H9 (cell line): Measurements from ENCODE around the gene TMEM185B. TPM values are rescaled to one million over a fixed set of nuclear protein-coding genes. Genes with fewer than 3 reads are reported as not detected.

Experiments used
- DNase-seq: peaks from one replicate; pipeline ENCODE4 v3.0.0-alpha.2; 2017
- H2AFZ ChIP-seq: one replicate; pipeline ENCODE4 v1.6.1; 2013; ENCODE audit warnings: mild to moderate bottlenecking, low read length, control low read depth, moderate library complexity
- H2AK5ac ChIP-seq: 2 replicates; pipeline ENCODE4 v1.6.1; 2013; ENCODE audit warnings: low read length, control low read depth, mixed read lengths; ENCODE audit not compliant: insufficient read length
- H2BK120ac ChIP-seq: one replicate; pipeline ENCODE4 v1.6.1; 2013; ENCODE audit warnings: low read depth, mild to moderate bottlenecking, low read length, control low read depth, inconsistent platforms; ENCODE audit not compliant: poor library complexity, severe bottlenecking
- H2BK12ac ChIP-seq: 2 replicates; pipeline ENCODE4 v1.6.1; 2013; ENCODE audit warnings: low read length, control low read depth, mixed read lengths, low read depth; ENCODE audit not compliant: insufficient read length
- H2BK15ac ChIP-seq: 2 replicates; pipeline ENCODE4 v1.6.1; 2013; ENCODE audit warnings: low read depth, low read length, control low read depth
- H2BK20ac ChIP-seq: one replicate; pipeline ENCODE4 v1.6.1; 2013; ENCODE audit warnings: low read depth, mild to moderate bottlenecking, low read length, control low read depth, inconsistent platforms; ENCODE audit not compliant: poor library complexity, severe bottlenecking
- H2BK5ac ChIP-seq: 2 replicates; pipeline ENCODE4 v1.6.1; 2013; ENCODE audit warnings: low read length, control low read depth, mixed read lengths; ENCODE audit not compliant: insufficient read length
- H3K14ac ChIP-seq: 2 replicates; pipeline ENCODE4 v1.6.1; 2013; ENCODE audit warnings: low read length, control low read depth; ENCODE audit not compliant: insufficient read depth
- H3K18ac ChIP-seq: 2 replicates; pipeline ENCODE4 v1.6.1; 2013; ENCODE audit warnings: low read depth, mild to moderate bottlenecking, mixed read lengths, low read length, control low read depth; ENCODE audit not compliant: insufficient read length
- H3K23ac ChIP-seq: 2 replicates; pipeline ENCODE4 v1.6.1; 2013; ENCODE audit warnings: low read length, control low read depth, mixed read lengths, low read depth; ENCODE audit not compliant: insufficient read length
- H3K23me2 ChIP-seq: 2 replicates; pipeline ENCODE4 v1.6.1; 2013; ENCODE audit warnings: low read depth, mild to moderate bottlenecking, mixed read lengths, low read length, control low read depth; ENCODE audit not compliant: insufficient read length, poor library complexity, severe bottlenecking
- H3K27ac ChIP-seq: 2 replicates; pipeline ENCODE4 v1.5.1; 2013; ENCODE audit warnings: low read length, control low read depth, mixed read lengths, low read depth; ENCODE audit not compliant: insufficient read length
- H3K27me3 ChIP-seq: 2 replicates; pipeline ENCODE4 v1.6.1; 2013; ENCODE audit warnings: low read length, control low read depth, inconsistent platforms; ENCODE audit not compliant: insufficient read depth
- H3K4ac ChIP-seq: 2 replicates; pipeline ENCODE4 v1.6.1; 2013; ENCODE audit warnings: low read depth, mild to moderate bottlenecking, control low read depth, inconsistent platforms, low read length, moderate library complexity
- H3K4me1 ChIP-seq: 2 replicates; pipeline ENCODE4 v1.6.1; 2013; ENCODE audit warnings: low read length, control low read depth, inconsistent platforms; ENCODE audit not compliant: insufficient read depth
- H3K4me2 ChIP-seq: 2 replicates; pipeline ENCODE4 v1.6.1; 2013; ENCODE audit warnings: low read length, control low read depth, mixed read lengths; ENCODE audit not compliant: insufficient read length, insufficient read depth
- H3K56ac ChIP-seq: 2 replicates; pipeline ENCODE4 v1.6.1; 2013; ENCODE audit warnings: low read depth, mild to moderate bottlenecking, mixed read lengths, low read length, control low read depth; ENCODE audit not compliant: insufficient read length
- H3K79me1 ChIP-seq: 2 replicates; pipeline ENCODE4 v1.6.1; 2013; ENCODE audit warnings: low read depth, mild to moderate bottlenecking, moderate library complexity, low read length, control low read depth, inconsistent platforms; ENCODE audit not compliant: insufficient read depth, poor library complexity, severe bottlenecking
- H3K79me2 ChIP-seq: 2 replicates; pipeline ENCODE4 v1.6.1; 2013; ENCODE audit warnings: low read length, control low read depth, inconsistent platforms; ENCODE audit not compliant: insufficient read depth
- H3K9ac ChIP-seq: 2 replicates; pipeline ENCODE4 v1.6.1; 2013; ENCODE audit warnings: low read length, control low read depth, mixed read lengths; ENCODE audit not compliant: insufficient read length; ENCODE audit errors: extremely low read depth
- H3K9me3 ChIP-seq: one replicate; pipeline ENCODE4 v1.6.1; 2013; ENCODE audit warnings: low read depth, low read length, inconsistent platforms; ENCODE audit not compliant: control insufficient read depth
- H3T11ph ChIP-seq: one replicate; pipeline ENCODE4 v1.6.1; 2013; ENCODE audit warnings: mild to moderate bottlenecking, low read length, control low read depth, inconsistent platforms
- H4K20me1 ChIP-seq: one replicate; pipeline ENCODE4 v1.6.1; 2013; ENCODE audit not compliant: control insufficient read depth, insufficient read length, insufficient read depth
- H4K5ac ChIP-seq: 2 replicates; pipeline ENCODE4 v1.6.1; 2013; ENCODE audit warnings: low read depth, mild to moderate bottlenecking, mixed read lengths, low read length, control low read depth; ENCODE audit not compliant: insufficient read length
- H4K8ac ChIP-seq: replicated peaks from 2 replicates; pipeline ENCODE4 v1.6.1; 2013; ENCODE audit warnings: low read length, control low read depth, mixed read lengths, low read depth; ENCODE audit not compliant: insufficient read length
- H4K91ac ChIP-seq: 2 replicates; pipeline ENCODE4 v1.6.1; 2013; ENCODE audit warnings: low read depth, mild to moderate bottlenecking, moderate library complexity, mixed read lengths, low read length, control low read depth; ENCODE audit not compliant: insufficient read length
- H3K27ac Mint-ChIP-seq, 3 experiments: 2 replicates in 2 of 3; 3 replicates in 1 of 3; pipeline ENCODE4 v1.8.0; 2020 to 2021; ENCODE audit warnings: mixed read lengths in 3 of 3, mild to moderate bottlenecking in 1 of 3, moderate library complexity in 1 of 3
- H3K27me3 Mint-ChIP-seq: 2 replicates; pipeline ENCODE4 v1.8.0; 2021; ENCODE audit warnings: low read depth, mild to moderate bottlenecking, moderate library complexity, mixed read lengths
- H3K36me3 Mint-ChIP-seq, 3 experiments: 2 replicates in 2 of 3; 3 replicates in 1 of 3; pipeline ENCODE4 v1.8.0; 2020 to 2021; ENCODE audit warnings: low read depth in 3 of 3, mixed read lengths in 3 of 3; ENCODE audit not compliant: insufficient read depth in 1 of 3
- H3K4me1 Mint-ChIP-seq, 2 experiments: 2 replicates each; pipeline ENCODE4 v1.8.0; 2020; ENCODE audit warnings: mixed read lengths in 2 of 2
- H3K4me3 Mint-ChIP-seq, 2 experiments: 2 replicates in 1 of 2; 3 replicates in 1 of 2; pipeline ENCODE4 v1.8.0; 2020 to 2021; ENCODE audit warnings: mild to moderate bottlenecking in 2 of 2, mixed read lengths in 2 of 2, moderate library complexity in 1 of 2
- H3K9me3 Mint-ChIP-seq, 2 experiments: 2 replicates in 1 of 2; 3 replicates in 1 of 2; pipeline ENCODE4 v1.8.0; 2020; ENCODE audit warnings: mild to moderate bottlenecking in 2 of 2, mixed read lengths in 2 of 2, moderate library complexity in 1 of 2
- CTCF ChIP-seq: fragments of 200-600 bp; sonication (generic); conservative IDR thresholded peaks from 3 replicates; pipeline ENCODE4 v1.8.0; 2021; ENCODE audit warnings: antibody characterized with exemption, mild to moderate bottlenecking
- WGBS: extraction: QIAGEN DNeasy Blood & Tissue Kit; methylation state at CpG from one replicate; pipeline ENCODE4 v1.1.7; 2013; ENCODE audit warnings: missing lambda C conversion rate, low lambda C conversion rate, mixed read lengths; ENCODE audit not compliant: insufficient read length; ENCODE audit errors: extremely low coverage; 5-methylcytosine and 5-hydroxymethylcytosine counted together
- total RNA-seq: library from RNA; stranded (reverse); gene quantifications from 2 replicates; pipeline ENCODE4 v1.2.1, GENCODE V29; 2021

The TMEM185B gene
- total RNA-seq, 1 experiment from 2014 or later: 29.0 TPM

GRCh38 chr2:120228503-120228902 lies 5.3 kb upstream of the TMEM185B start:
- Histone ChIP-seq H3K4ac (no peak overlapping the region), H3K9me3 (no peaks in the 10 kb centered on the region), H4K91ac (no peak overlapping the region), H2BK5ac (no peak overlapping the region), H3K79me1 (no peaks in the 10 kb centered on the region), H4K8ac (no peak overlapping the region), H3K23me2 (no peaks in the 10 kb centered on the region), H4K5ac (no peak overlapping the region), H2AK5ac (no peak overlapping the region), H3K56ac (no peak overlapping the region), H2BK15ac (no peak overlapping the region), H3K79me2 (no peaks in the 10 kb centered on the region), H3T11ph (no peak overlapping the region), H4K20me1 (no peaks in the 10 kb centered on the region), H2BK12ac (no peak overlapping the region), H2AFZ (no peak overlapping the region), H3K27ac (no peak overlapping the region), H3K9ac (no peak overlapping the region), H3K14ac (no peak overlapping the region), H3K4me2 (no peak overlapping the region), H3K23ac (no peak overlapping the region), H3K18ac (no peak overlapping the region), H3K27me3 (peaks cover 4% of the 10 kb centered on the region; the same call in 1 of the 2 replicates), H2BK120ac (no peak overlapping the region), H3K4me1 (no peaks in the 10 kb centered on the region), H2BK20ac (no peak overlapping the region)
- no peaks in the 10 kb centered on the region for H3K9me3 Mint-ChIP-seq
- no CpG with 5 or more reads among the region's 5 CpGs for WGBS
- DNase-seq: no peak
- H3K27ac Mint-ChIP-seq: no peak overlapping the region
- no peak overlapping the region for H3K4me3 Mint-ChIP-seq
- H3K27me3 Mint-ChIP-seq: peaks cover 56% of the 10 kb centered on the region
- H3K36me3 Mint-ChIP-seq: no peaks in the 10 kb centered on the region; a peak in 1 of 7 replicates
- peaks cover 11 to 16% of the 10 kb centered on the region in 2 experiments for H3K4me1 Mint-ChIP-seq
- no peak for TF ChIP-seq CTCF
